HG03469 (cell line): ENCODE data around the gene PACRG.

ENCODE experiments used
- ATAC-seq: cut with Tn5 transposase; IDR thresholded peaks from one replicate; pipeline ENCODE4 v1.9.1; 2021; ENCODE audit warnings: mild to moderate bottlenecking, moderate library complexity, moderate number of reproducible peaks; ENCODE audit not compliant: unreplicated experiment

PACRG gene

GRCh38 chr6:162921510-162922040 is 193.8 kb downstream of the PACRG start:
- ATAC-seq = no peak

GRCh38 chr6:162922563-162923166 is 194.9 kb downstream of the PACRG start:
- ATAC-seq = no peak

- no peak for ATAC-seq
Measured at GRCh38 chr6:162934844-162935243, 207.1 kb downstream of the PACRG start.

- no peak for ATAC-seq
Measured at GRCh38 chr6:162940426-162940825, 212.7 kb downstream of the PACRG start.

- ATAC-seq = no peak
Measured at GRCh38 chr6:162941128-162941527, 213.4 kb downstream of the PACRG start.

- ATAC-seq = no peak
Measured at GRCh38 chr6:162942866-162943265, 215.1 kb downstream of the PACRG start.

GRCh38 chr6:162943369-162943768 is 215.6 kb downstream of the PACRG start:
- no peak for ATAC-seq

- no peak for ATAC-seq
Measured at GRCh38 chr6:162951164-162951743, 223.5 kb downstream of the PACRG start.

- no peak for ATAC-seq
Measured at GRCh38 chr6:162952423-162952822, 224.6 kb downstream of the PACRG start.

GRCh38 chr6:162957062-162957461 is 229.3 kb downstream of the PACRG start:
- no peak for ATAC-seq

- ATAC-seq = no peak
Measured at GRCh38 chr6:162960679-162961457, 233.1 kb downstream of the PACRG start.

- ATAC-seq = no peak
Measured at GRCh38 chr6:162962093-162962492, 234.3 kb downstream of the PACRG start.

GRCh38 chr6:162963861-162964260 is 236.1 kb downstream of the PACRG start:
- ATAC-seq = no peak

GRCh38 chr6:162964488-162965140 is 236.8 kb downstream of the PACRG start:
- ATAC-seq = no peak

- ATAC-seq = no peak
Measured at GRCh38 chr6:162965366-162965765, 237.6 kb downstream of the PACRG start.

GRCh38 chr6:162970246-162970645 is 242.5 kb downstream of the PACRG start:
- no peak for ATAC-seq

- ATAC-seq = no peak
Measured at GRCh38 chr6:162971356-162971755, 243.6 kb downstream of the PACRG start.

- ATAC-seq = no peak
Measured at GRCh38 chr6:162973151-162973872, 245.5 kb downstream of the PACRG start.

- no peak for ATAC-seq
Measured at GRCh38 chr6:162973980-162974379, 246.2 kb downstream of the PACRG start.

GRCh38 chr6:162974685-162975084 is 246.9 kb downstream of the PACRG start:
- no peak for ATAC-seq

GRCh38 chr6:162976141-162976540 is 248.4 kb downstream of the PACRG start:
- no peak for ATAC-seq
